Germinal center (tissue), 1 donor: ENCODE measurements around the gene DBNDD2.
A peak's percentile ranks its signal among the peaks of the same experiment; 100 is the strongest.

Source experiments
- DNase-seq: peaks from one replicate; pipeline ENCODE4 v3.0.0; 2012; ENCODE audit warnings: mixed read lengths, low spot score

DBNDD2 gene, protein sequence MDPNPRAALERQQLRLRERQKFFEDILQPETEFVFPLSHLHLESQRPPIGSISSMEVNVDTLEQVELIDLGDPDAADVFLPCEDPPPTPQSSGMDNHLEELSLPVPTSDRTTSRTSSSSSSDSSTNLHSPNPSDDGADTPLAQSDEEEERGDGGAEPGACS

GRCh38 chr20:45407783-45408645 lies at the start of gene DBNDD2:
TSS of gene DBNDD2 (plus strand) at chr20:45408289. CDS start at chr20:45408468, 179 bp downstream.
- DNase-seq: peak; percentile 13

DNA sequence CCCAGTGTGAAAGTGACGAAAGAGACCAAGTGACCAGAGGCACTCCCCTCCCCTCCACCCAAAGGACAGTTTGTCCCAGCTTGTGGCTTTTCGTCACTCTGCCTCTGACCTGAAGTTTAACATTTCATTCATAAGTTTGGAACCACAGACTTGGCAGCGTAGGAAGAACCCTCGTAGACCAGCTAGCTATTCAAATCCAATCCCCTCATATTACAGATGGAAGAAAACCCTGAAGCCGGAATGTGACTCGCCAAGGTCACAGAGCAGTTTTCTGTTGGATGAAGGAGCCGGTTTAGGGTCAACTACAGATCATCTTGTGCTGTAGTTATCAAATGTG lies 49.1 kb upstream of the DBNDD2 start:
- no peak for DNase-seq

- no peak for DNase-seq
Measured at GRCh38 chr20:45359406-45360148, 48.5 kb upstream of the DBNDD2 start.

DNA sequence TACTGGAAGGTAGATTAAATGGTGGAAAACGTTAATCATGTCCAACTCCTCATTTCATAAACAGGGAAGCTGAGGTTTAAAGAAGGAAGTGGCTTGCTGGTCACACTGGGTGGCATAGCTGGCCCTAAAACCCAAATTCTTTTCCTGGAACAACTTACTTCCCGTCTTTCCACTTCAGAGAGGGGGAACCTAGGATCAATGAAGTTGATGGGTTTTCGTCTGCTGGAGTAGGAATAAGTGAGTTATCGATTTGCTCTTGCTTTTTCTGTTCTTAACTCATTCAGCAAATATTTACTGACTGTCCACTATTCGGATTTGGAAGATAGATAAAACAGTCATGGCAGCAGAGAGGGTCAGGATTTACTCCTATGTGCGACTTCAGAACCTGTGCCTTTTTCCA lies 46.3 kb upstream of the DBNDD2 start:
- DNase-seq: no peak

GRCh38 chr20:45362804-45363610 lies 45.1 kb upstream of the DBNDD2 start, which contains the start of gene SYS1:
TSS of gene SYS1 (plus strand) at chr20:45363156. CDS start at chr20:45363532, 376 bp downstream.
- DNase-seq: peak; percentile 98

DNA sequence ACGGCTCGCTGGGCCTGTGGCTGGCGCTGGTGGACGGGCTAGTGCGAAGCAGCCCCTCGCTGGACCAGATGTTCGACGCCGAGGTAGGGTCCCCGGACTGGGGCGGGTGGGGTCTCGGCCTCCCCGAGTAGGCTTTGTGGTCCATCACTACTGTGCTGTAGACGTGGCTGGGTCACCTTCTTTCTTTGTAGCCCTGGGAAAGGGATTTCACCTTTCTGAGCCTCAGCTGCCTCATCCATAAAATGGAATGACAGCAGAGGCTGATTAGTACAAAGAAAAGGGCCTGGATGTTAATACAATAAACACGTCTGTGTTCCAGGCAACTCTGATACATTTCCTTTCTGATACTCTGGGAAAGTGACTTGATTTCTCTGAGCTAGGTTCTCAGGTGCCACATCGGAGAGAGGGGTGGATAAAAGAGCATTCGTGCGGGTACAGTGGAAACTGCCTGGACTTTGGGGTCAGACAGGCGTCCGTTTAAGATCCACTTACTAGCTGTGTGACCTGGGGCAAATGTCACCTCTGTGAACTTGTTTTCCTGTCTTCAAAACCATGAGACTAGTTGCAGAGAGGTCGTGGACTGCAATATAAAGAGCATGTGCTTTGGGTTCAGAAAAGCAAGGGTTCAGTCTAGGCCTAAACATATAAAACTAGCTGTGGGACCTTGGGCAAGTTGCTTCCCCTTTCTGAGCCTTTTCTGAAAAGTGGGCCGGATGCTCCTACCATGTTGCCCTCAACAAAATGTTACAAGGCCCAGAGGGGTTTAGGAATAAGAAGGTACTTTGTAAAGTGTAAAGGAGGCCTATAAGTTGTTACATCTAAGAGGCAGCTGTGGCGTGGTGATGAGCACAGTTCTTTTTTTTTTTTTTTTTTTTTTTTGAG lies 44.2 kb upstream of the DBNDD2 start:
- no peak for DNase-seq

DNA sequence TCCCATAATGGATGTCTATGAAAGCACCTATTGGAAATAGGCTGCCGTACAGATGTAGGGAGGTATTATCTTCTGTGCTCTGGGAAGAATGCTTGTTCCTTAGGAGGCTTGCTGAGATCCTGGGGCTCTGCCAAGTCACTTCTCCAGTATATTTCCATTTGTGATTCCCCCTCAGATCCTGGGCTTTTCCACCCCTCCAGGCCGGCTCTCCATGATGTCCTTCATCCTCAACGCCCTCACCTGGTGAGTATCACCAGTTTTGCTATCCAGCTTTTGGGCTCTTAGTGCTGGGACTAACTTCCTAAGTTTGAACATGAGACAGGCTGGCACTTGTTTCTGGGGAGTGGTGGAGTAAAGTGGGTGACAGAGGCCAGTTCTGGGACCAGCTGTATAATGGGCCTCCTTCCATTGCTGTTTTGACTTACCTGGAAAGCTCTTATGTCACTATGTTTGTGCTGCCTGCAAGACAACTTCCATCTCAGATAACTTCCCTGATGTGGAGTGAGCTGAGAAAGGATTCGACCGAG lies 42.6 kb upstream of the DBNDD2 start:
- DNase-seq: no peak

DNA sequence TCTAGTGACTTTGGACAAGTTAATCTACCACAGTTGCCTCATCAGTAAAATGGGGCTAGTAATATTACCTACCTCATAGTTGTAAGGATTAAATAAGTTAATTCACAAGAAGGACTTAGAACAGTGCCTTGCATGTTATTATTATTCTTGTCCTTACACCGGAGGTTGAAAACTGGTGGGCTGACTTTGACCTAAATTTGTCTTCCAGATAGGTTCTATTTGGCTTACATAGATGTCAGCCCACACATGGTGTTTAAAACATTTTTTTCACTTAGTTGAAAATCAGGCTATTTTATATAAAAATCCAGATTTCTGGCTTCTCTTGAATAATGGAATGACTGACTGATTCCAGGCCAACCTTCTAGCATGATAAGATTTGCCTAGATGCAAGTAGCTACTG lies 41.9 kb upstream of the DBNDD2 start:
- DNase-seq: no peak

GRCh38 chr20:45366631-45367030 lies 41.5 kb upstream of the DBNDD2 start:
- no peak for DNase-seq

DNA sequence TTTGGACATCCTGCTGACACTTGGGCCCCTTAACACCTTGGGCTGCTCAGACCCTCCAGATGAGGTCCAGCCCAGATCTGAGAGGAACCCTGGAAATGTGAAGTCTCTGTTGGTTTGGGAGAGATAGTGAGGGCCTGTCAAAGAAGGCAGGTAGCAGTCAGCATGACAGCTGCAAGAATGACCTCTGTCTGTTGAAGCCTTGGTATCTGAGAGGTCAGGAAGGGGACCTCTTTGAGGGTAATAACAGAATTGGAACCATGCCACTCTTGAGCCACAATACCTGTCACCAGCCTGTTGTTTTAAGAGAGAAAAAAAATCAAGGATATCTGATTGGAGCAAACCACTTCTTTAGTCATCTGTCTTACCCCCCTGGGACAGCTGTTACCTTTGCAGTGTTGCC lies 41.0 kb upstream of the DBNDD2 start:
- DNase-seq: no peak

- peak; percentile 85 for DNase-seq
Measured at GRCh38 chr20:45368221-45368980, 39.7 kb upstream of the DBNDD2 start.

DNA sequence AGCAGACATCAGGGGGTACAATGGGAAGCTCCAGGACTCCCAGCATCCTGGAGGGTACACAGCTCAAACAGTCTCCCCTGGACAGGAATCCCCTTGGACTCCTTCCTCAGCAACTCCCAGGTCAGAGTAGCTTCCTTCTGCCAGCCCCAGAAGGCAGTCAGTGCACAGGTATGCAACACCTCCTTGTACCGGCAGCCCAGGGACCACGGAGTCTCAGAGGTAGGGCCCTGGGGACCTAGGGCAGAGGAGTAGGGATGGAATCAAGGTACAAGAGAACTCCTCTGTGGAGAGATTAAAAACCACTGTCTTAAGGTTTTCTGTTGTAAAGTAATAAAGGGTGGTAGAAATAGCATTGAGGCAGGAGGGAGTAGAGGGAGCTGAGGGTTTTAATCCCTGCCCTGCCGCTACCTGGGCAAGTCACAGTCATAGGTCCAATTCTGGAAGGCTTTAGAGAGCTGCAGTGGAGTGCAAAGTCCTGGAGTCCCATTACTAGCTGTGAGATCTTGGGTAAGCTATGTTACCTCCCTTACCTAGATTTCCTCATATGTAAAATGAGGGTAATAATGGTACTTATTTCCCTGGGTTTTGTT lies 37.4 kb upstream of the DBNDD2 start:
- DNase-seq: no peak

GRCh38 chr20:45372241-45372640 lies 35.8 kb upstream of the DBNDD2 start:
- DNase-seq: no peak

GRCh38 chr20:45372646-45373352 lies 35.3 kb upstream of the DBNDD2 start:
- no peak for DNase-seq

DNA sequence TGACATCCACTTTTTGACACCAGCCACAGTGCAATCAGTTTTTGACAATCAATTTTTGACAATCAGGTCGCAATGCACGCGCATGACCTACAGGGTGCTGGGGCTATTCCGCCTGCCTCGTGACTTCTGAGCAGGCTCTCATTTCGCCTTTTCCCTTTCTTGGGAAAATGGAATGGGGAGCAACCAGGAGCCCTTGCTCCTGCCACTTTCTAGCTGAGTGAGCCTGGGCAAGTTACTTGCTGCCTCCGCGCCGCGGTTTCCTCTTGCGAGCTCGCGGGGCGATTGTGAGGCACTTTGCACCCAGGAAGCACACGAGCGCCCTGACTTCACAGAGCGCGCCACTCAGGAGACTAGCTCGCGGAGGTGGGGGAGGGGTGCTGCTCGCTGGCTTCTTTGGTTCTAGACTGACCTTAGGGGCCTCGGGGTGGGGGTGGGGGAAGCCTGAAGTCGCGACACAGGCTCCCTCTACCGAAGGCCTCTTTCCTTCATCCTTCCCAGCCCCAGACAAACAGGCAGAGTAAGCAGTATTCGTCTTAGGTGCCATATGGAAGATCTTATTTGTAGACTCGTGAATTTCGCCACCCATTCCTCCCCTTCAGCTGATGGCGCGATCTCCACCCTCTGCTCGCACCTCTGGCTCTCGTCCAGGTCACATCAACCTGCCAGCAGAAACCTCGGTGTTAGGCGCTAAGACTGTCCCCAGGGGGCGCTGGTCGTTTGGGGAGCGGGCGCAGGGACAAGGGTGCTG lies 34.6 kb upstream of the DBNDD2 start:
- DNase-seq: peak; percentile 83

DNA sequence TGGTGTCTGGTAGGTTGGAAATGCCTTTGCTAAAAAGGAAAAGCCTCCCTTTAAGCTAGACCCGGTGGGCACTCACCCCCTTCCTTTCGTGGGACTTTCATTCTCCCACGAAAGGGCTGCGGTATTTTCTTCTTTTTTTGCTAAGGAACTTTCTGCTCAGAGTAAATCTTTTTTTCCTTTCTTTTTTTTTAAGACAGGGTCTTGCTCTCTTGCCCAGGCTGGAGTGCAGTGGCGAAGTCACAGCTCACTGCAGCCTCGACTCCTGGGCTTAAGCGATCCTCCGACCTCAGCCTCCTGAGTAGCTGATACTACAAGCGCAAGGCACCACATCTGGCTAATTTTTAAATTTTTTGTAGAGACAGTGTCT lies 34.0 kb upstream of the DBNDD2 start:
- DNase-seq: no peak

- no peak for DNase-seq
Measured at GRCh38 chr20:45374966-45375365, 33.1 kb upstream of the DBNDD2 start.

DNA sequence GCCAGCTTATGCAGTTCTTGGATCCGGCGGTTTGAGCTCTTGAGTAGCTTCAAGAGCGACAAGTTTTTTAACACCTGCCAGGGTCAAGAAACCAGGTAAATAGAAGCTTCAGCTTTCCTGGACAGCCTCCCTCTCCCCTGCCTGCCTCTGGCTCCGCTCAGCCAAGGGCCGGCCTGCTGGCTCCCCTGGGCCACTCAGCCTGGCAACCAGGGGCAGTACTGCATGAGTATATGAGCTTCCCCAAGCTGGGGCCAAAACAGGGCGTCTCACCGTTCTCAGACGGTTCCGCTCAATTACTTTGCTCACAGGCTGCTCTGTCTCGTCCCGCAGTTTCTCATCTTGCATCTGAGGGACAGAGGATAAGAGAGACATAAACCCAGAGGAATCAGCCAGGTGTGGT lies 30.8 kb upstream of the DBNDD2 start:
- DNase-seq: no peak
